Measurements from ENCODE around the gene CERK. TPM values are rescaled to one million over a fixed set of nuclear protein-coding genes. Genes with fewer than 3 reads are reported as not detected.
"Not testable (repeated sequence)": the region's sequence is repeated elsewhere in the genome, so short reads cannot be mapped to it uniquely, and the experiment has no call there.

The CERK gene
- total RNA-seq, 2 donors from 2014 or later: 44.8 to 48.0 TPM

GRCh38 chr22:46648225-46648820, 89.7 kb downstream of the CERK start:
- DNase-seq (ENCODE audit: low spot score in 2 of 2); H3K36me3 Mint-ChIP-seq: not testable (repeated sequence)
- H3K9me3 Mint-ChIP-seq: peaks cover 2 to 10% of the 10 kb centered on the region in 2 donors

GRCh38 chr22:46646531-46647215, 91.4 kb downstream of the CERK start:
- ATAC-seq (no peak), DNase-seq (ENCODE audit: low spot score in 2 of 2) (no peak)
- Mint-ChIP-seq H3K27ac (peak overlapping the region in 1 of 2 donors; percentile 62), H3K36me3 (no peaks in the 10 kb centered on the region), H3K9me3 (peaks cover 7 to 17% of the 10 kb centered on the region in 2 donors)

More at GRCh38 chr22:46648225-46648820, 89.7 kb downstream of the CERK start:
- not testable (repeated sequence) for H3K27ac Mint-ChIP-seq, ATAC-seq

GRCh38 chr22:46642840-46643480, 95.1 kb downstream of the CERK start:
- not testable (repeated sequence) for H3K36me3 Mint-ChIP-seq; DNase-seq (ENCODE audit: low spot score in 2 of 2); H3K27ac Mint-ChIP-seq; ATAC-seq
- peaks cover 7 to 10% of the 10 kb centered on the region in 2 donors for H3K9me3 Mint-ChIP-seq

GRCh38 chr22:46641811-46642266, 96.2 kb downstream of the CERK start:
- no peaks in the 10 kb centered on the region for H3K36me3 Mint-ChIP-seq

DNA sequence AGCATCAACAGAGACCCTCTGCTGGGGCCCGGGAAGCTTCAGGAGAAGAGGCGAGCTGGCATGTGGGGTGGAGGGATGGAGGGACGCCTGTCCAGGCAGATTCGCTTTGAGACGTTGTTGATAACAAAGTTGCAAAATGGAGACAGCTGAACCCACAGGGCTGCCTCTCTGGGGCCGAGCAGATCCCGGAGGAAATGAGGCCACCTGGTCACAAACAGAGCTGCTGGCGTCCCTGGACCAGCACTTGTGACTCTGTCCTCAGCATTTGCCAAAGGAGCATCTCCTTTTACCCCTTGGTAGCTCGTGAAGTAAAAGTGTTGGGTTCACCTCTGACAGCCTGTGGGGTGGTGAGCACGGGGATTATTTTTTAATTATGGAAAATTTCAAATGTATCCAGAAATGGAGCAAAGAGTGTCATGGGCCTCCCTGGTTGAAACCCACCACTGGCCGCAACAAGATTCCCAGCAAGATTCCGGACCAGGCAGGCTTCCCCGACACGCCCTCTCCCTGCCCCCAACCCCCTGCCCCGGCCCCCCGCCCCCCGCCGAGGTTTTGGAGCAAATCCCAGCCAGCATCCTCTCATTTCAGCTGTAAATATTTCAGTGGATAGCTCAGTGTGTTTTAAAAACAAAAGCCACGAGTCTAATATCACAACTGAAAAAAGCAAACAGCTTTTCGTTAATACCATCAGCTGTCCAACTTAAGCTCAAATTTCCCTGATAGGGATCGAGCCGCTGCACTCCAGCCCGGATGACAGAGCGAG, 97.6 kb downstream of the CERK start:
- Mint-ChIP-seq H3K36me3 (no peaks in the 10 kb centered on the region), H3K27ac (no peak overlapping the region), H3K9me3 (peaks cover 7 to 9% of the 10 kb centered on the region in 2 donors)
- no peak for ATAC-seq
- DNase-seq (ENCODE audit: low spot score in 2 of 2): no peak

More at GRCh38 chr22:46641811-46642266, 96.2 kb downstream of the CERK start:
- no peak for DNase-seq (ENCODE audit: low spot score in 2 of 2)
- no peak for ATAC-seq
- no peak overlapping the region for H3K27ac Mint-ChIP-seq
- peaks cover 7 to 9% of the 10 kb centered on the region in 2 donors for H3K9me3 Mint-ChIP-seq

DNA sequence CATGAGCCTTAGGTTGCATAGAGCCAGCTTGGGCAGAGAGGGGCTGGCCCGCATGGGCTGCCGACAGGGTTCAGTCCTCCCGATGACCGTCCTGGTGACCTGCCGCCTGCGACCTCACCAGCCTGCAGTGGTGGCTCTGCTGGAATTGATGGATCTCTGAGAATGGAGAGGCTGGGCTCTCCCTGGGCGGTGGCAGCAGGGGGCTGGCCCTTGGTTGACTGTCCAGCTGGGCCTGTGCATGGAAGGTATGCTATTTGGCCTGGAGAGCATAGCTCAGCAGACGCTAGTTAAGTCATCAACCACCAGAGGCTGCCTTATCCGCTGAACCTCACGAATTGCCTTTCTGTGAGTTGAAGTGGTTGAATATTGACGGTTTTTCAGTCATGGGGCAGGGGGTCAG, 98.2 kb downstream of the CERK start:
- Mint-ChIP-seq H3K9me3 (peaks cover 7 to 9% of the 10 kb centered on the region in 2 donors), H3K27ac (no peak overlapping the region), H3K36me3 (no peaks in the 10 kb centered on the region)
- no peak for DNase-seq (ENCODE audit: low spot score in 2 of 2)
- ATAC-seq: peak in 1 of 2 donors; percentile 71

DNA sequence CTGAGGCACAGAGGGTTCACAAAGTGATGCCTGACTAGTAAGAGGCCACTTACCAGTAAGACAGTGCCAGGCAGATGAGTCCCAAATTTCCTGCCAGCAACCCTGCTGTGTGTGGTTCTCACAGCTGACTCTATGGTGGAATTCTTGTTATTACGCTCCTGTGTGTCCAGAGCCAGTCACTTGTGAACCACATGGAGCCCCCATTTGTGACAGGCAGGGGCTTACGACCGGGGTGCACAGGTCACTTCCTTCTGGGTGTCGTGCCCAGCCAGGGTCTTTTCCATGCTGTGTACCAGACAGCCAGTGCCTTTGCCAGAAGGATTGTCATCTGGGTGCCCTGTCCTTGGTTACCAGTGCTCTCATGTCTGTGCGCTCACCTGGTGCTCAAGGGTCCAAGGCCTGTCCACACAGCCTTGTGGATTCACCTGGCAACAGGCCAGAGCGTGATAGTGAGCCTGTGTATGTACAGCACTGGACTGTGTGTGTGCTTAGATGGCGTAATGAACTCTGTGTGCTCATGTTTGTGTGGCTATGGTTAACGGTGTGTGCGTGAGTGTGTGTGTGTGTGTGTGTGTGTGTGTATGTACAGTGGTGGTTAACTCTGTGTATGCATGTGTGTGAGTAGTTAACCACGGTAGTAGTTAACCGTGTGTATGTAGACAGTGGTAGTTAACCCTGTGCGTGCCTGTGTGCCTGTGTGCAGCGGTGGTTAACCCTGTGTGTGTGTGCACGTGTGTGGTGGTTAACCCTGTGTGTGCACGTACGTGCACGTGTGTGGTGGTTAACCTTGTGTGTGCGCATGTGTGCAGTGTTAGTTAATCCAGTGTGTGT, 99.2 kb downstream of the CERK start:
- ATAC-seq (peak in 1 of 2 donors; percentile 14), DNase-seq (ENCODE audit: low spot score in 2 of 2) (no peak)
- H3K36me3 Mint-ChIP-seq: no peaks in the 10 kb centered on the region
- H3K27ac Mint-ChIP-seq: peak overlapping the region in 1 of 2 donors; percentile 57
- H3K9me3 Mint-ChIP-seq: peaks cover 7 to 9% of the 10 kb centered on the region in 2 donors

DNA sequence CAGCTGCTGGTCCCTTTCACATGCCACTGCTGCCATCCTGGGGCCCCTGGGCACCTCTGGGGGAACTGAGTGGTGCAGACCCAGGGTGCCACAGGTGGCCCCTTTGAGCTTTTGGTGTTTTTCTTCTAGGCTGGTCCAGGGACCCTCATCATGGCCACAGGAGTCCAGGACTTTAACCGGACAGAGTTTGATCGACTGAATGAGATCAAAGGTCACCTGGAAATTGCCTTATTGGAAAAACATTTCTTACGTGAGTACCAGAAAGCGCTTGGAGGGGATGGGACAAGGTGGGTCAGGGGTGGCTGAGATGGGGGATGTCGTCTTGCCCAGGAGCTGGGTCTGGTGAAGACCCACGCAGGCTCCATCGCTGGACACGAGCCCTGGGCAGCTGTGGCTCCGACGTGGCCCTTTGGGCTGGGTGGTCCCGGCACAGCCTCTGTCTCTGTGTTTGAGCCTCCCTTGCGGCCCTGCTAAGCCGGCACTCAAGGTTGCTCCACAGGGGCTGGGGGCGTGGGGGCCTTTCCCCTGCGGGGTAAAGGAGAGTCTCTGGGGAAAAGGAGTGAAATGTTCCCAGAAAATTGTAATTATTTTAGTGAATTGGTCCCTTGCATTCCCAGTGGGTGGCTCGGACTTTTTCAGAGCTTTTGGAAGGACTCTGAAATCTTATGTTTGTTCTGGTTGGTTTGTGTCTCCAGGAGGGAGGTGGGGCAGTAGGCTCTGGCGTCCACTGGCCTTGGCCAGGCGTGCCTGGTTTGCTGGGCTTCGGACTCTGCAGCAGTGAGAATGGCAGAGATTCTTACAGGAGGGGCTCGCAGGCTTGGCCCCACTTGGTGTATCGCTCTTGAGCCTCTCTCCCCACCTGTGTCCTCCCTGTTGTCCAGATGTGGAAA, 100.1 kb downstream of the CERK start:
- H3K36me3 Mint-ChIP-seq: no peaks in the 10 kb centered on the region
- H3K27ac Mint-ChIP-seq: peak overlapping the region in 1 of 2 donors; percentile 57
- ATAC-seq (no peak), DNase-seq (ENCODE audit: low spot score in 2 of 2) (no peak)
- H3K9me3 Mint-ChIP-seq: peaks cover 1 to 3% of the 10 kb centered on the region in 2 donors

DNA sequence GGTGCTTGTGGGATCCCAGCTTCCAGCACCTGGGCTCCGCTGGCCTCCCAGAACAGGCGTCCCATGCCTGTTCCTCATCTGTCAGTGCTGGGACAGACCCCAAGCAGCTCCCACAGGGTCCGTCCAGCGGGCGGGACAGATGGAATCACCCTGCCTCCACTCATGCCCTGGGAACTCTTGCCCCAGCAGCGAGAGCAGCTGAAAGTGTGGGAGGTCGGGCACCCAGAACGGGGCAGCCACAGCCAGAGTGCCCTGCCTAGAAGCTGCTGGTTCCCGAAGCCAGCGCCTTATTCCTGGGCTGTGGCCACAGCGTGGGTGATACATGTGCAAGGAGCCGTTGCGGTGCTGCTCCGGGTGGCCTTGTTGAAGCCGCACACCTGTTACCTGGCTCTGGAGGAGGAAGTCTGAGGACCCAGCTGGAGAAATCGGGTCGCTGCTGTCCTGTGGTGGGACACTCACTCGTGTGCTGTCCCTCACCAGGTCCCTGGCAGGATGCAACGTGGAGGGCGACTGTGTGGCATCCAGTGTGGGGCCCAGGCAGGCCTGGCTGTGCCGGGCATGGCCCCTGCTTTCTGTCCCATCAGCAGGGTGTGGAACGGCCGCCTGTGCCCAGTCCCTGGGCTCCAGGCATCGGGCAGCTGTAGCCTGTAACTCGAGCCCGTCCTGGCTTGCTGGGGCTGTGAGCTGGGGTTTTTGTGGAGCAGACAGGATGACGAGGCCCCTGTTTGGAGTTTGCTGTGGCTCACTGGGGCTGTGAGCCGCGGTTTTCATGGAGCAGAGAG, 101.6 kb downstream of the CERK start:
- no peaks in the 10 kb centered on the region for H3K9me3 Mint-ChIP-seq
- H3K27ac Mint-ChIP-seq: no peak overlapping the region
- peak in 1 of 2 donors; percentile 28 for ATAC-seq
- DNase-seq (ENCODE audit: low spot score in 2 of 2): no peak
- H3K36me3 Mint-ChIP-seq: no peaks in the 10 kb centered on the region

DNA sequence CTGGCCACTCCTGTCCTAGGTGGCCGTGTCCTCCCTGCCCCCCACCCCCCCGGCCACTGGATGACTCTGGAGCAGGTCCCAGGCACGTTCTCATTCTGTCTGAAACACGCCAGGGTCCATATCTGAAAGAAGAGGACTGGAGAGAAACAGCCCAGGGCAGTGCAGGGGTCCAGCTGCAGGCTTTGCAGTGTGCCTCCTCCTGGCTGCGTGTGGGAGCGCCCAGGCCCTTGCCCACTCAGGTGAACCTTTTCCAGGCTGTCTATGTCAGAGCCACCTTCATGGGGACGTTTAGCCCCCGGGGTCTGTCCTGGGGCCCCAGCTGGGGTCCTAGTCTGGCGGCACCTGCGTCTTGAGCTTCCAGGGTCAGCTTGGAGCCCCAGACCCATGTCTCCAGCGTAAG, 102.3 kb downstream of the CERK start:
- H3K9me3 Mint-ChIP-seq: no peaks in the 10 kb centered on the region
- ATAC-seq (no peak), DNase-seq (ENCODE audit: low spot score in 2 of 2) (no peak)
- H3K27ac Mint-ChIP-seq: no peak overlapping the region
- no peaks in the 10 kb centered on the region for H3K36me3 Mint-ChIP-seq

DNA sequence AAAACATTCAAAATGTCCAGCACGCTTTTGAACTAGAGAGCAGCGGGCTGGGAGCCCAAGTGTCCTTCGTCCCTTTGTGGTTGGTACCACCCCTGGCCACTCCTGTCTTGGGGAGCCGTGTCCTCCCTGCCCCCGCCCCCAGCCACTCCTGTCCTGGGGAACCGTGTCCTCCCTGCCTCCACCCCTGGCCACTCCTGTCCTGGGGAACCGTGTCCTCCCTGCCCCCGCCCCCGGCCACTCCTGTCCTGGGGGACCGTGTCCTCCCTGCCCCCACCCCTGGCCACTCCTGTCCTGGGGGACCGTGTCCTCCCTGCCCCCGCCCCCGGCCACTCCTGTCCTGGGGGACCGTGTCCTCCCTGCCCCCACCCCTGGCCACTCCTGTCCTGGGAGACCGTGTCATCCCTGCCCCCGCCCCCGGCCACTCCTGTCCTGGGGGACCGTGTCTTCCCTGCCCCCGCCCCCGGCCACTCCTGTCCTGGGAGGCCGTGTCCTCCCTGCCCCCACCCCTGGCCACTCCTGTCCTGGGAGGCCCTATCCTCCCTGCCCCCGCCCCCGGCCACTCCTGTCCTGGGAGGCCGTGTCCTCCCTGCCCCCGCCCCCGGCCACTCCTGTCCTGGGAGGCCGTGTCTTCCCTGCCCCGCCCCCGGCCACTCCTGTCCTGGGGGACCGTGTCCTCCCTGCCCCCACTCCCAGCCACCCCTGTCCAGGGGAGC, 102.9 kb downstream of the CERK start:
- ATAC-seq; H3K27ac Mint-ChIP-seq; H3K9me3 Mint-ChIP-seq; DNase-seq (ENCODE audit: low spot score in 2 of 2); H3K36me3 Mint-ChIP-seq: not testable (repeated sequence)
